GM21381 (cell line): ENCODE measurements around the gene MAP2K5.

Source experiments
- ATAC-seq: cut with Tn5 transposase; IDR thresholded peaks from one replicate; pipeline ENCODE4 v1.9.1; 2021; ENCODE audit warnings: mild to moderate bottlenecking, moderate library complexity; ENCODE audit not compliant: unreplicated experiment

MAP2K5 gene

GRCh38 chr15:67717776-67718175, 175.3 kb downstream of the MAP2K5 start:
- no peak for ATAC-seq

- no peak for ATAC-seq
These were observed 176.9 kb downstream of the MAP2K5 start for GRCh38 chr15:67719330-67719959.

DNA sequence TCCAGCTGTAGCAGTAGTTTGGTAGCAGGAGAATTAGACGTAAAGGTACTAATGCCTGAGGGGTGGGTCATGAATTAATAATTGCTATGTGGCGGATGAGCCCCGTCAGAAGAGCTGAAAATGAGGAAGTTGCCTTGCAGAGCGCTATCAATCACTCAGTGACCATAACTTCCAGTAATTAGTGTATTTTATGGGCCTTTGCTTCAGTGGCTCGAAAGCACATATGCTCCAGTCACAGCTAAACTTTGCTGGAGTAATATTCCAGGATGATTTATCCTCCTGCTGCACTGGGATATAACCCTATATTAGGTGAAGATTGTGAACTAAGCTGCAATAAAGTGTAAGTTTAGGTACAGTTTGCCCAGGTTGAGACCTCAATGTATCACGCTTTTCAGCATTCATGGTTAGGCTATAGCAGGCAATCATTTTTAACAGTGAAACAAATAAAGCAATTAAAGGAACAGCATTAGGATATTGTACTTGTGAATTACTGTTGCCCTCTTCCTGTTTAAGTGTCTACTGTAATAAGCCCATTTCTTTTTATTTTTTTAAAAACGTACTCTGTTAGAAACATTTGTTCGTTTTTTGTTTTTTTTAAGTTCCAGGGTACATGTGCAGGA, 178.2 kb downstream of the MAP2K5 start:
- no peak for ATAC-seq

- no peak for ATAC-seq
These were observed 179.7 kb downstream of the MAP2K5 start for GRCh38 chr15:67722030-67722817.

DNA sequence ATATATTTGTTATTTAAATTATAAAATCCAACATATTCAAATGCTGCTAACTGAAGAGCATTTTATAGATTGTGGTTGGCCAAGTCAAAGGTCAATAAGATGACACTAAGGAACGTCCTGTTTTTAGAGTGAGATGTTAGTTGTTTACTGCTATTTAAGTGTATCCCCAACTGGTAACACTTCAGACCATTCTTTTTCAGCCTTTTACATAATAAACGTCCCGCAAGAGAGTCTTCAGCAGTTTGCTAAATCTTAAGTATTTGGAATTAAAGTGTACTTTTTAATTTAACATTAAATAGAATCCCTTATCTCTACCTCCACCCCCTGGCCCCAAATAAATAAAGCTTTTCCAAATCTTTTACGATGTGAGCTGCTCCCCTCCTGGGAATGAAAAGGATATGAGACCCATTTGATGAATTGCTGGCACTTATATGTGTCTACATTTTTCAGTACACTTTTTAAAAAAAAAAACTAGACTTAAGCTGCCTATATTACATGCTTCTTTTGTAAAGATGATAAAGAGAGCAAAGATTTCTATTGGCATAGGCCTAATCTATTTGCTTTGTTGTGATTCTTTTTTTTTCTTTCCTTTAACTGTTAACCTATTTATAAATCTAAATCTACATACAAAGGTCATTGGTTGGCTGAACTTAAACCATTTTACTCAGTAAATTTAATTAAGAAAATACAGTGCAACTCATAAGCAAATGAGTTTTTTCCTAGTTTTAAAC, 181.0 kb downstream of the MAP2K5 start:
- ATAC-seq = no peak

DNA sequence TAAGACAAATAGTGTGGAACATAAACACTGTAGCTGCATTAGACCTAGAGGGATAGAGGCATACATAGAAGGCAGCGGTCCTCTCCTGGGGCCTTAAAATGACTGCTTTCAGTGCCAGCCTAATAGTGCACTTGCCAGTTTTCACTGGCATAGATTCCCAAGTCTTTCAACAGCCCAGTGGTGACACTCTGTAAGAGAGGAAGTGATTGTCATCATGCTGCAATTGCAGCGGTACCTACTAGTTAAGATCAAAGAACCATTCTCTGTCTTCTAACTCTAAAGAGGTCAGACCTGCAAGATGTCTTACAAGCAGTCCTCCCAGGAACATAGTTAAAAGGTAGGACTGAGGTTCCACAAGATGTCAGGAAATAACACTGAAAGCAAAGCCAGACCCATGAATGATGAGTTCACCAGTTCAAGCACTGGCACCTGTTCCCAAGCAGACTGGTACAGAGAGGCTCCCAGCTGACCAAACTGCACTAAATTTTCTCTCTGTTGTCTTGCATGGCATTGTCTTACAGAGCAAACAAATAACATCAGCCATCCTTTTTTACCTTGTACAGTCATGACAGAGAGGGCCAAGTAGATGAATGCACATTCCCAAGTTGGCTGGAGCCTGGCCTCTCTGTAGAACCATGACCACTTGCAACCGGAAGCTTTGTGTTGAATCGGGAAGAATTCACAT, 182.3 kb downstream of the MAP2K5 start:
- no peak for ATAC-seq

GRCh38 chr15:67730135-67730534, 187.6 kb downstream of the MAP2K5 start:
- ATAC-seq = no peak

DNA sequence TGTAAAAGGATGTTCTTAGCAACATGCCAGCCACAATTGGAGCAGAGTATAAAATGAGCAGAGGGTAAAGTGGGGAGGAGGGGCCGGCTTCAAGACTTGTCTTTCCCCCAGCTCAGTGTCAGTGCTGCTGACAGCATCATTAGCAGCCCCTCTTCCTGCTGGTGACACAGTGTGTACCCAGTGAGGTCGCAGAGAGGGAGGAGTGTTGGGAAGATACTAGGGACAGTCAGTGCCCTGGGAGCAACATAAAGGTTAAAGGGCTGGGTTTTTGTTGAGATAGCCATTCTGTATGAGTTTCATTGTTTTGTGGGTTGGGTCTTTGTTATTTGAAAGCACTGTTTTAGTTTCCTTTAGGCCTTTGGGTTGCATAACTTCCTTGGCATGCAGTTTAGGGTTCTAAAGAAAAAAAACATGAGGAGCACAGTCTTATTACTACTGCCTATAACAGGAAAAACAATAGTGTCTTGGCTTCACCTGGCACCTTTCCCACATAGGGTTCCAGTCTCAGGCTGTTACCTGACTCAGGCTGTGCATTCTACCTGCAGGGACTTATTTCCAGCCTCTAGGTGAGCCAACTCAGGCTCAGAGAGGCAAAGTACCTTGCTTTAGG, 188.7 kb downstream of the MAP2K5 start:
- no peak for ATAC-seq

DNA sequence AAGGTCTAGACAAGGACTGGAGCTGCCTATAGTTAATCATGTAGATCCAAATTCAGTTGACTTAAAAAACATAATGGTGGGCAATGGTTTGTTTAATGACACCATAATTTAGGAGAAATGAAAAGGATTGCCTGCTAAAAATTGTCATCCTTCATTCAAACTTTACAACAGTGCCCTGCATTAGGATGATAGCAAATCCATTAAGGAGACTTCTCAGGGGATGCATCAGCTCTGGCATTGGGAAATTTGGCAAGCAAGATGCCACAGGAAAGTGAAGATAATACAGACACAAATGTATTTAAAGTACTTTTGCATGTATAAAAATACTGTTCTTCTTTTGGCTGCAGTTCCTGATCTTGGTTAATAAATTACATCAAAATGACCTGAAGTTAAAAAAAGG, 189.7 kb downstream of the MAP2K5 start:
- ATAC-seq = no peak

DNA sequence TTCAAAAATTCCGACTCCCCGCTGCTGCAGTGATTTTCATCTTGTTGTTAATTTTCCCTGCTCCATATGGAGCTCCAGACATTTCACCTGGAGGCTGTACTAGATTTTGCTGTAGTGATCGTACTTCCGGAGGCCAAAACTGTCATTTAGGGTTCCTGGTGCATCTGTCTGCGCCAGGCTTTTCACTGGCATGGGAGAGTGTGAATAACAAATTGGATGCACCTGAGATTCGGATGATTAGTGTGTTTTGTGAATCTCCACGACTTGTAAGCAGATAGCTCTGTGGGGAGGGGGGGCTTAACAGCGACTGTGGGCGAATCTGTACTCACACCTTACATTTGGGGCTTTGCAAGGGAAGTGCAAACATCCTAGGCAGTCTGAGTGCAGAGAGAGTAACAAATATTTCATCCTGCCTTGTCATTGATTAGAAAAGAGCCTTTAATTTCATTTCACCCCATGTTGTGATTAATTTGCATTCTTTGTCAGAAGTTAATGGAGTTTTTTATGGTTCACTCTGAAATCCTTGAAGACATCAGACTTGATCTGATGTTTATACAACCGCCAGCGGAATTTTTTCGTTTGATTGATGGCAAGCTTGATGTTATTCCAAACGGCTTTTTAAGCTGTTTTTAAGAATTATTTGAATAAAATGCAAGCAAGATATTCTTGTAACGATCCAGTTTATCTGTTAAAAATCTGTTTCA, 190.3 kb downstream of the MAP2K5 start:
- ATAC-seq = no peak

- no peak for ATAC-seq
These were observed 193.4 kb downstream of the MAP2K5 start for GRCh38 chr15:67735896-67736295.

- no peak for ATAC-seq
These were observed 194.3 kb downstream of the MAP2K5 start for GRCh38 chr15:67736810-67737209.

DNA sequence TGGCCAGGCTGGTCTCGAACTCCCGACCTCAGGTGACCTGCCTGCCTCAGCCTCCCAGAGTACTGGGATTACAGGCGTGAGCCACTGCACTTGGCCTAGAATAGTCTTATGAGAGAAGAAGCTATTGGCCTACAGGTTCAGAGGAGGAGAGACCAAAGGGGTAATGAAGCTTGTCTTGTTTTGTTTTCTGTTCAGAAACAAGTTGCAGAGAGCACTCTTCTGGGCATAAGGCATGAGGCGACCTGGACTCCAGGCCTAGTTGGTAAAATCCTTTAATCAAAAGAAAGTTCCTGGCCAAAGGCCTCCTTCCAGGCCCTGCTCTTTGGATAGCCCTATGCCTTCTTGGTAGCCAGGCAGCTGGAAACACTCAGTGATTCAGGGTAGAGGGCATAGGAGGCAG, 195.6 kb downstream of the MAP2K5 start:
- ATAC-seq = no peak

GRCh38 chr15:67740405-67740804, 197.9 kb downstream of the MAP2K5 start:
- no peak for ATAC-seq

GRCh38 chr15:67741308-67741707, 198.8 kb downstream of the MAP2K5 start:
- no peak for ATAC-seq

DNA sequence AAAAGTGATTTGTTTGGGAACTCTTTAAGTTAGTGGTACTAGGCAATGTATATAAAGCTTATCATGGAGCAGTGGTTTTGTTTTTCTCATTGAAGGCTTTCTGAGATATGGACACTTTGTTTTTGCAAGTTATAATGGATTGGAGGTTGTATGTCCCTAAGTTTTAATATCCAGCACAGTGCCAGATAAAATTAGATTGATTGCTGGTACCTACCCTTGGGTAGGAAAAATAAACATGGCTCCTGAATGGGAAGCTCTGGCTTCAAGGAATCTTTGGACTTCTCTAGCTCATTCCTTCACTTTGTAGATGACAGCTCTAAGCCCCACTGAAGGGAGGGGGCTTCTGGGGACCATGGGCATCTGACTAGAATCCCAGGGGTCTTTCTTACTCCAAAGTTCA, 201.1 kb downstream of the MAP2K5 start:
- no peak for ATAC-seq

DNA sequence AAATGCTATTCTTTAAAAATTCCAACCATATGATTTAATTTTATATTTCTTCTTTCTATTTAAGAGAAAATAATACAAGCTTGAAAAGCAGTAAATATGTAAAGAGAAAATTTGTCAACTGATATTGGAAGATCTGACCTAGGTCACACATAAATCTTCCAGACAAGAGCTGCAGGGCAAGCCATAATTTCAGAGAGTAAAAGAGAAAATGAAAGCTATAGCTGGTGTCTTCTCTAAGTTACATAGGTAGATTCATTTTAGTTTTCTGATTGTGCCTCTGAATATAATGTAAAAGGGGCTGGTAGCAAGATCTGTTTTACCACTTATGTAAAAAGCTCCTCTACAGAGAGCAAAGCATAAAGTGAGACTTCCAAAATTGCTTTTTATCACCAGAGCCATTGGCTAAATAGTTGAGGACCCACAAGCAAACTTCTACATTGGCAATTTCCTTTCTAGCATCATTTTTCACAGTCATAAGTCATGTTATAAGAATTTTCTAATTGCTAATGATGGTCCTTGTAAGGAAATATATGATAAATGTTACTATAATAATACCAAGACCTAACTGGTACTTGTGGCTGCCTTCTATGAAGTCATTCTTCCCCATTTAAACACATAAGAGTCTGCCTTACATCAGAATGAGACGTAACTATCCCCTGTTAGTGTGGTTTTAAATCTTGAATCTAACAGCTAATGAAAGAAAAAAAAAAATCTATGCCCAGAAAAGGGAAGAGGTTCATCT, 202.0 kb downstream of the MAP2K5 start:
- ATAC-seq = no peak

GRCh38 chr15:67745073-67746006, 202.8 kb downstream of the MAP2K5 start:
- no peak for ATAC-seq
